Measurements from ENCODE around the gene TNFRSF1B. TPM values are rescaled to one million over a fixed set of nuclear protein-coding genes. Genes with fewer than 3 reads are reported as not detected.

TNFRSF1B gene
- polyA plus RNA-seq, 1 donor (not counting 4 experiments of a cell fraction or from before 2014, with no cell fraction given) = 0.04 TPM

DNA sequence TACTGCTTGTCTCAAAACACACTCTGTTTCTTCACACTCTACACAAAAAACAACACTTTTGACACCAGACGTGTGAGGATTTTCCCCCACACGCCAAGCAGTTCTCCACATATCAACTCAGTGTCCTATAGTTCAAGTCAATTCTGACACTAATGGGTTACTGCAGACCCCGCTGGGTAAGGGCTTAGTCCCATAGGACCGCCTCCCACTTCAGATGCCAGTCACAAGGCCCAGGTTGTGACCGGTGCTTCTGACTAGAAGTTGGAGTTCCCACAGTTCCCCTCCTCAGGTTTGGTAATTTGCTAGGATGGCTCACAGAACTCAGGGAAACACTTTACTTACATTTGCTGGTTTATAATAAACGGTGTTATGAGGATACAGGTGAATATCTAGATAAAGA, 83.0 kb downstream of the TNFRSF1B start:
- Histone ChIP-seq H3K9me1 (ENCODE audit: control insufficient read depth, extremely low read depth, insufficient read depth, low read length) (no peaks in the 10 kb centered on the region), H3K27me3 (ENCODE audit: control insufficient read depth, extremely low read depth, insufficient read depth, low read length) (no peaks in the 10 kb centered on the region), H3K9me3 (ENCODE audit: control insufficient read depth, low read depth, low read length) (no peaks in the 10 kb centered on the region), H3K4me3 (ENCODE audit: control insufficient read depth in 2 of 3, extremely low read depth in 1 of 3, insufficient read depth in 2 of 3, low read depth in 1 of 3, low read length in 3 of 3) (no peak overlapping the region), H2AFZ (ENCODE audit: control insufficient read depth, low read length) (no peak overlapping the region), H3K79me2 (ENCODE audit: control insufficient read depth, insufficient read depth, low read length) (no peaks in the 10 kb centered on the region), H3K27ac (ENCODE audit: control insufficient read depth, insufficient read depth, low read length) (no peak overlapping the region), H3K4me1 (ENCODE audit: control insufficient read depth, extremely low read depth, insufficient read depth, low read length) (no peaks in the 10 kb centered on the region), H3K9ac (ENCODE audit: control insufficient read depth, extremely low read depth, insufficient read depth, low read length) (no peak overlapping the region), H4K20me1 (ENCODE audit: control insufficient read depth, extremely low read depth, insufficient read depth, low read length) (no peaks in the 10 kb centered on the region), H3K36me3 (ENCODE audit: control insufficient read depth in 2 of 2, extremely low read depth in 1 of 2, insufficient read depth in 2 of 2, low read length in 2 of 2) (peaks cover 22 to 29% of the 10 kb centered on the region in 2 experiments), H3K4me2 (ENCODE audit: control insufficient read depth, extremely low read depth, insufficient read depth, low read depth, low read length) (no peak overlapping the region)
- FAIRE-seq (no peak), DNase-seq (ENCODE audit: low read depth, low spot score) (no peak)
- TF ChIP-seq EZH2 (IDR thresholded peaks at IDR 0.05; ENCODE audit: low read length) = no peak
- dilution Hi-C loops (cut with MboI; ENCODE audit: extremely low pct_ligation_motif_present, low sequenced_read_pairs) = no loop called here

DNA sequence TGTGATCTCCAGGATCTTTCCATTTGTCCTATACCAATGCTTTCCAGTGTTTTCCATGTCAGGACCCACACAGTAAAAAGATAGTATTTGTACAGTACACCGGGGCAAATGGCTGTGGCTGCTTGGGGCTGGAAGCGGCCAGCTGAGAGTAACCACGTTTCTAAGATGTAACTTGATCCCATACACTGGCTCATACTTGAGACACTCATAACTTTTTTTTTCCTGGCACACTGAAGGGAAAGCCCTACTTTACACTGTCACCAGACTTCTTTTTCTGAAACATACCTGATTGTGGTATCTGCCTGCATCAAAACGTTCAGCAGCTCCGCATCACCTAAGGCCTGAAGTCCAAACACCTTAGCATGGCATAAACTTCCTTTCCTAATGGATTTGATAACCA, 84.7 kb downstream of the TNFRSF1B start:
- TF ChIP-seq, protein P1, sequence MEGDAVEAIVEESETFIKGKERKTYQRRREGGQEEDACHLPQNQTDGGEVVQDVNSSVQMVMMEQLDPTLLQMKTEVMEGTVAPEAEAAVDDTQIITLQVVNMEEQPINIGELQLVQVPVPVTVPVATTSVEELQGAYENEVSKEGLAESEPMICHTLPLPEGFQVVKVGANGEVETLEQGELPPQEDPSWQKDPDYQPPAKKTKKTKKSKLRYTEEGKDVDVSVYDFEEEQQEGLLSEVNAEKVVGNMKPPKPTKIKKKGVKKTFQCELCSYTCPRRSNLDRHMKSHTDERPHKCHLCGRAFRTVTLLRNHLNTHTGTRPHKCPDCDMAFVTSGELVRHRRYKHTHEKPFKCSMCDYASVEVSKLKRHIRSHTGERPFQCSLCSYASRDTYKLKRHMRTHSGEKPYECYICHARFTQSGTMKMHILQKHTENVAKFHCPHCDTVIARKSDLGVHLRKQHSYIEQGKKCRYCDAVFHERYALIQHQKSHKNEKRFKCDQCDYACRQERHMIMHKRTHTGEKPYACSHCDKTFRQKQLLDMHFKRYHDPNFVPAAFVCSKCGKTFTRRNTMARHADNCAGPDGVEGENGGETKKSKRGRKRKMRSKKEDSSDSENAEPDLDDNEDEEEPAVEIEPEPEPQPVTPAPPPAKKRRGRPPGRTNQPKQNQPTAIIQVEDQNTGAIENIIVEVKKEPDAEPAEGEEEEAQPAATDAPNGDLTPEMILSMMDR (optimal IDR thresholded peaks at IDR 0.05 in 1 of 3, IDR thresholded peaks at IDR 0.05 in 1 of 3, conservative IDR thresholded peaks at IDR 0.05 in 1 of 3; ENCODE audit: extremely low read depth in 1 of 3, insufficient read depth in 2 of 3, low read length in 3 of 3) = no peak
- no peak for TF ChIP-seq EZH2 (IDR thresholded peaks at IDR 0.05; ENCODE audit: low read length)
- Histone ChIP-seq H3K9ac (ENCODE audit: control insufficient read depth, extremely low read depth, insufficient read depth, low read length) (no peak overlapping the region), H4K20me1 (ENCODE audit: control insufficient read depth, extremely low read depth, insufficient read depth, low read length) (no peaks in the 10 kb centered on the region), H2AFZ (ENCODE audit: control insufficient read depth, low read length) (no peak overlapping the region), H3K79me2 (ENCODE audit: control insufficient read depth, insufficient read depth, low read length) (no peaks in the 10 kb centered on the region), H3K4me3 (ENCODE audit: control insufficient read depth in 2 of 3, extremely low read depth in 1 of 3, insufficient read depth in 2 of 3, low read depth in 1 of 3, low read length in 3 of 3) (no peak overlapping the region), H3K9me1 (ENCODE audit: control insufficient read depth, extremely low read depth, insufficient read depth, low read length) (no peaks in the 10 kb centered on the region), H3K27ac (ENCODE audit: control insufficient read depth, insufficient read depth, low read length) (no peak overlapping the region), H3K27me3 (ENCODE audit: control insufficient read depth, extremely low read depth, insufficient read depth, low read length) (no peaks in the 10 kb centered on the region), H3K4me2 (ENCODE audit: control insufficient read depth, extremely low read depth, insufficient read depth, low read depth, low read length) (no peak overlapping the region), H3K36me3 (ENCODE audit: control insufficient read depth in 2 of 2, extremely low read depth in 1 of 2, insufficient read depth in 2 of 2, low read length in 2 of 2) (peaks cover 22 to 24% of the 10 kb centered on the region in 2 experiments), H3K4me1 (ENCODE audit: control insufficient read depth, extremely low read depth, insufficient read depth, low read length) (no peaks in the 10 kb centered on the region), H3K9me3 (ENCODE audit: control insufficient read depth, low read depth, low read length) (no peaks in the 10 kb centered on the region)
- dilution Hi-C loops (cut with MboI; ENCODE audit: extremely low pct_ligation_motif_present, low sequenced_read_pairs) = no loop called here
- no peak for DNase-seq (ENCODE audit: low read depth, low spot score)
- FAIRE-seq = no peak

GRCh38 chr1:12255913-12256312, 89.1 kb downstream of the TNFRSF1B start:
- FAIRE-seq (no peak), DNase-seq (ENCODE audit: low read depth, low spot score) (no peak)
- H3K4me3 ChIP-seq (ENCODE audit: control insufficient read depth in 2 of 3, extremely low read depth in 1 of 3, insufficient read depth in 2 of 3, low read depth in 1 of 3, low read length in 3 of 3) = no peak overlapping the region
- no peaks in the 10 kb centered on the region for H3K79me2 ChIP-seq (ENCODE audit: control insufficient read depth, insufficient read depth, low read length)
- no peak for TF ChIP-seq EZH2 (IDR thresholded peaks at IDR 0.05; ENCODE audit: low read length)
- TF ChIP-seq, protein P1 (optimal IDR thresholded peaks at IDR 0.05 in 1 of 3, IDR thresholded peaks at IDR 0.05 in 1 of 3, conservative IDR thresholded peaks at IDR 0.05 in 1 of 3; ENCODE audit: extremely low read depth in 1 of 3, insufficient read depth in 2 of 3, low read length in 3 of 3) = no peak
- H2AFZ ChIP-seq (ENCODE audit: control insufficient read depth, low read length) = no peak overlapping the region
- H3K36me3 ChIP-seq (ENCODE audit: control insufficient read depth in 2 of 2, extremely low read depth in 1 of 2, insufficient read depth in 2 of 2, low read length in 2 of 2) = peaks cover 23 to 29% of the 10 kb centered on the region in 2 experiments
- H3K9me1 ChIP-seq (ENCODE audit: control insufficient read depth, extremely low read depth, insufficient read depth, low read length) = no peaks in the 10 kb centered on the region
- dilution Hi-C loops (cut with MboI; ENCODE audit: extremely low pct_ligation_motif_present, low sequenced_read_pairs) = no loop called here
- no peak overlapping the region for H3K27ac ChIP-seq (ENCODE audit: control insufficient read depth, insufficient read depth, low read length)
- H3K9me3 ChIP-seq (ENCODE audit: control insufficient read depth, low read depth, low read length) = no peaks in the 10 kb centered on the region
- no peaks in the 10 kb centered on the region for H4K20me1 ChIP-seq (ENCODE audit: control insufficient read depth, extremely low read depth, insufficient read depth, low read length)
- no peak overlapping the region for H3K4me2 ChIP-seq (ENCODE audit: control insufficient read depth, extremely low read depth, insufficient read depth, low read depth, low read length)
- no peaks in the 10 kb centered on the region for H3K4me1 ChIP-seq (ENCODE audit: control insufficient read depth, extremely low read depth, insufficient read depth, low read length)
- H3K27me3 ChIP-seq (ENCODE audit: control insufficient read depth, extremely low read depth, insufficient read depth, low read length) = no peaks in the 10 kb centered on the region
- no peak overlapping the region for H3K9ac ChIP-seq (ENCODE audit: control insufficient read depth, extremely low read depth, insufficient read depth, low read length)

All from keratinocyte (primary cell).